ENCODE measurements around the gene SGSH. TPM values are rescaled to one million over a fixed set of nuclear protein-coding genes. Genes with fewer than 3 reads are reported as not detected.
"Not testable (repeated sequence)": the region's sequence is repeated elsewhere in the genome, so short reads cannot be mapped to it uniquely, and the experiment has no call there.

SGSH gene
- polyA plus RNA-seq, 1 donor (not counting 4 experiments of a cell fraction or from before 2014, with no cell fraction given): 9.6 TPM

DNA sequence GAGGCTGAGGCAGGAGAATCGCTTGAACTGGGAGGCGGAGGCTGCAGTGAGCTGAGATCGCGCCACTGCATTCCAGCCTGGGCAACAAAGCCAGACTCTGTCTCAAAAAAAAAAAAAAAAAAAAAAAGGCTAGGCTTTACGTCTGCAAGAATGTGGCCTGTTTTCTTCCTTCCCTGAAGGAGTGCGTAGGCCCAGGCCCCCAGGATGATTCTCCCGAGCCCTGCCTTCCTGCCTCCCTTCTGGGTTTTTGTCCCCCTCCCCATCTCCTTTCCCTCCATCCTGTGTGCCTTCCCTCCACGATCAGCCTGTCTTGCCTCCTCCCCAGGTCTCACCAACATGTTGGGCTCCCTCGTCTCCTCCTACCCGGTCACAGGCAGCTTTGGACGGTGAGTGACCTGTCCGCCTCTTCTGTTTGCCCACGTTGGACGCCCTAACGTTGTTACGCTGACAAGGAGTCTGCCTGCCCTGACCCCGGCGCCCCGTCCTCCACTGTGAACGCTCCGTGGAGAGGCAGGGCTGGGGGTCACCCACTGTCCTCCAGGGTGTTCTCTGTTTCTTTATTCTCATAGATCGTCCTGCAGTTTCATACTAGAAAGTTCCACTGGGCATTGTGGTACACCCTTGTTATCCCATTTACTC is 24.9 kb upstream of the SGSH start:
- FAIRE-seq: no peak

DNA sequence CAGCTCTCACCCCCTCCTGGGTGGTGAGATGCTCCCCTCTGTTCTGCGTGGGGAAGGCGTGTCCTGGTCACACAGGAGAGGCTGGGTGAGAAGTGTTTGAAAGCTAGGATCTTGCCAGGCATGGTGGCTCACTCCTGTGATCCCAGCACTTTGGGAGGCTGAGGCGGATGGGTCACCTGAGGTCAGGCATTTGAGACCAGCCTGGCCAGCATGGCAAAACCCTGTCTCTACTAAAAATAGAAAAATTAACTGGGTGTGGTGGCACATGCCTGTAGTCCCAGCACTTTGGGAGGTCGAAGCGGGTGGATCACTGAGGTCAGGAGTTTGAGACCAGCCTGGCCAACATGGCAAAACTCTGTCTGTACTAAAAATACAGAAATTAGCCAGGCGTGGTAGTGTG is 24.3 kb upstream of the SGSH start:
- H3K36me3 ChIP-seq (ENCODE audit: control insufficient read depth in 2 of 2, extremely low read depth in 1 of 2, insufficient read depth in 2 of 2, low read length in 2 of 2); H4K20me1 ChIP-seq (ENCODE audit: control insufficient read depth, extremely low read depth, insufficient read depth, low read length); H3K27me3 ChIP-seq (ENCODE audit: control insufficient read depth, extremely low read depth, insufficient read depth, low read length); H3K4me3 ChIP-seq (ENCODE audit: control insufficient read depth in 2 of 3, extremely low read depth in 1 of 3, insufficient read depth in 2 of 3, low read depth in 1 of 3, low read length in 3 of 3); H3K4me1 ChIP-seq (ENCODE audit: control insufficient read depth, extremely low read depth, insufficient read depth, low read length); H3K9ac ChIP-seq (ENCODE audit: control insufficient read depth, extremely low read depth, insufficient read depth, low read length); H3K27ac ChIP-seq (ENCODE audit: control insufficient read depth, insufficient read depth, low read length); dilution Hi-C loops (cut with MboI; ENCODE audit: extremely low pct_ligation_motif_present, low sequenced_read_pairs); H3K9me1 ChIP-seq (ENCODE audit: control insufficient read depth, extremely low read depth, insufficient read depth, low read length); H2AFZ ChIP-seq (ENCODE audit: control insufficient read depth, low read length); H3K79me2 ChIP-seq (ENCODE audit: control insufficient read depth, insufficient read depth, low read length); FAIRE-seq; H3K4me2 ChIP-seq (ENCODE audit: control insufficient read depth, extremely low read depth, insufficient read depth, low read depth, low read length); DNase-seq (ENCODE audit: low read depth, low spot score); H3K9me3 ChIP-seq (ENCODE audit: control insufficient read depth, low read depth, low read length): not testable (repeated sequence)

More for the DNA sequence above, 24.9 kb upstream of the SGSH start:
- Histone ChIP-seq H3K27me3 (ENCODE audit: control insufficient read depth, extremely low read depth, insufficient read depth, low read length) (no peaks in the 10 kb centered on the region), H3K9me1 (ENCODE audit: control insufficient read depth, extremely low read depth, insufficient read depth, low read length) (no peaks in the 10 kb centered on the region), H3K4me2 (ENCODE audit: control insufficient read depth, extremely low read depth, insufficient read depth, low read depth, low read length) (no peak overlapping the region), H3K36me3 (ENCODE audit: control insufficient read depth in 2 of 2, extremely low read depth in 1 of 2, insufficient read depth in 2 of 2, low read length in 2 of 2) (no peaks in the 10 kb centered on the region), H3K9ac (ENCODE audit: control insufficient read depth, extremely low read depth, insufficient read depth, low read length) (no peak overlapping the region), H4K20me1 (ENCODE audit: control insufficient read depth, extremely low read depth, insufficient read depth, low read length) (no peaks in the 10 kb centered on the region), H3K9me3 (ENCODE audit: control insufficient read depth, low read depth, low read length) (no peaks in the 10 kb centered on the region), H3K4me3 (ENCODE audit: control insufficient read depth in 2 of 3, extremely low read depth in 1 of 3, insufficient read depth in 2 of 3, low read depth in 1 of 3, low read length in 3 of 3) (no peak overlapping the region), H2AFZ (ENCODE audit: control insufficient read depth, low read length) (no peak overlapping the region), H3K27ac (ENCODE audit: control insufficient read depth, insufficient read depth, low read length) (no peak overlapping the region), H3K79me2 (ENCODE audit: control insufficient read depth, insufficient read depth, low read length) (no peaks in the 10 kb centered on the region), H3K4me1 (ENCODE audit: control insufficient read depth, extremely low read depth, insufficient read depth, low read length) (no peaks in the 10 kb centered on the region)
- no peak for DNase-seq (ENCODE audit: low read depth, low spot score)
- TF ChIP-seq, protein P1, sequence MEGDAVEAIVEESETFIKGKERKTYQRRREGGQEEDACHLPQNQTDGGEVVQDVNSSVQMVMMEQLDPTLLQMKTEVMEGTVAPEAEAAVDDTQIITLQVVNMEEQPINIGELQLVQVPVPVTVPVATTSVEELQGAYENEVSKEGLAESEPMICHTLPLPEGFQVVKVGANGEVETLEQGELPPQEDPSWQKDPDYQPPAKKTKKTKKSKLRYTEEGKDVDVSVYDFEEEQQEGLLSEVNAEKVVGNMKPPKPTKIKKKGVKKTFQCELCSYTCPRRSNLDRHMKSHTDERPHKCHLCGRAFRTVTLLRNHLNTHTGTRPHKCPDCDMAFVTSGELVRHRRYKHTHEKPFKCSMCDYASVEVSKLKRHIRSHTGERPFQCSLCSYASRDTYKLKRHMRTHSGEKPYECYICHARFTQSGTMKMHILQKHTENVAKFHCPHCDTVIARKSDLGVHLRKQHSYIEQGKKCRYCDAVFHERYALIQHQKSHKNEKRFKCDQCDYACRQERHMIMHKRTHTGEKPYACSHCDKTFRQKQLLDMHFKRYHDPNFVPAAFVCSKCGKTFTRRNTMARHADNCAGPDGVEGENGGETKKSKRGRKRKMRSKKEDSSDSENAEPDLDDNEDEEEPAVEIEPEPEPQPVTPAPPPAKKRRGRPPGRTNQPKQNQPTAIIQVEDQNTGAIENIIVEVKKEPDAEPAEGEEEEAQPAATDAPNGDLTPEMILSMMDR (optimal IDR thresholded peaks at IDR 0.05 in 1 of 3, IDR thresholded peaks at IDR 0.05 in 1 of 3, conservative IDR thresholded peaks at IDR 0.05 in 1 of 3; ENCODE audit: extremely low read depth in 1 of 3, insufficient read depth in 2 of 3, low read length in 3 of 3): no peak
- TF ChIP-seq EZH2 (IDR thresholded peaks at IDR 0.05; ENCODE audit: low read length): no peak
- dilution Hi-C loops (cut with MboI; ENCODE audit: extremely low pct_ligation_motif_present, low sequenced_read_pairs): no loop called here
